HEK293 (cell line): ENCODE measurements around the gene CRYBB1.

ENCODE experiments used
- CTCF ChIP-seq: fragments of 450-650 bp; formaldehyde crosslinking; IDR thresholded peaks from 2 replicates; pipeline ENCODE4 v1.5.1; 2016; ENCODE audit warnings: missing biosample characterization, missing genetic modification characterization
- ZFP37 ChIP-seq: fragments of 450-650 bp; formaldehyde crosslinking; IDR thresholded peaks from 2 replicates; pipeline ENCODE4 v1.5.1; 2016; ENCODE audit warnings: missing biosample characterization, missing genetic modification characterization
- ZFP41 ChIP-seq: fragments of 450-650 bp; formaldehyde crosslinking; IDR thresholded peaks from 2 replicates; pipeline ENCODE4 v1.5.1; 2016; ENCODE audit warnings: missing biosample characterization, missing genetic modification characterization, borderline replicate concordance
- ZNF140 ChIP-seq: fragments of 450-650 bp; formaldehyde crosslinking; IDR thresholded peaks from 2 replicates; pipeline ENCODE4 v1.5.1; 2016; ENCODE audit warnings: missing biosample characterization, missing genetic modification characterization
- ZNF639 ChIP-seq: fragments of 450-650 bp; formaldehyde crosslinking; IDR thresholded peaks from 2 replicates; pipeline ENCODE4 v1.5.1; 2016; ENCODE audit warnings: missing biosample characterization, missing genetic modification characterization

- TF ChIP-seq ZNF639 (tag by site-specific recombination) (no peak), ZNF140 (tag by site-specific recombination) (no peak), CTCF (tag by site-specific recombination) (no peak), ZFP37 (tag by site-specific recombination) (no peak), ZFP41 (tag by site-specific recombination) (no peak)
Measured at GRCh38 chr22:26617271-26618199, at the start of gene CRYBB1.
